HL-60 (cell line): ENCODE results near the gene LMF1.

Experiments used
- DNase-seq, 2 experiments: peaks; one replicate each; pipeline ENCODE4 v3.0.0-alpha.2; 2010 to 2020; ENCODE audit warnings: low read depth in 1 of 2, low spot score in 1 of 2
- H3K27ac ChIP-seq: fragments of 250-450 bp; sonication (Bioruptor Pico); replicated peaks from 2 replicates; pipeline ENCODE4 v1.5.1; 2020; ENCODE audit warnings: mild to moderate bottlenecking, moderate library complexity
- H3K27me3 ChIP-seq: fragments of 250-450 bp; sonication (Bioruptor Pico); 2 replicates; pipeline ENCODE4 v1.5.1; 2021; ENCODE audit warnings: mild to moderate bottlenecking, moderate library complexity; ENCODE audit not compliant: insufficient read depth, poor library complexity, severe bottlenecking
- H3K4me3 ChIP-seq: replicated peaks from 2 replicates; pipeline ENCODE4 v1.5.1; 2011; ENCODE audit warnings: mild to moderate bottlenecking, control low read depth, low read length; ENCODE audit not compliant: insufficient read depth
- CTCF ChIP-seq: IDR thresholded peaks from one replicate; pipeline ENCODE4 v1.5.1; 2011; ENCODE audit warnings: low read length, control low read depth, inconsistent platforms; ENCODE audit not compliant: insufficient read depth
- GABPA ChIP-seq: IDR thresholded peaks from 2 replicates; pipeline ENCODE4 v1.6.1; 2012; ENCODE audit warnings: low read depth
- POLR2AphosphoS5 ChIP-seq: IDR thresholded peaks from 2 replicates; pipeline ENCODE4 v1.6.1; 2012; ENCODE audit warnings: low read depth
- SPI1 ChIP-seq: IDR thresholded peaks from 2 replicates; pipeline ENCODE4 v1.6.1; 2012; ENCODE audit warnings: low read depth, mild to moderate bottlenecking, borderline replicate concordance
- TF ChIP-seq, protein P1 (sequence below): IDR thresholded peaks from 2 replicates; pipeline ENCODE4 v1.6.1; 2012; ENCODE audit warnings: low read depth; ENCODE audit not compliant: insufficient replicate concordance

LMF1 gene

GRCh38 chr16:803754-804080, 167.1 kb downstream of the LMF1 start:
- H3K27me3 ChIP-seq: peaks cover 31% of the 10 kb centered on the region
- TF ChIP-seq POLR2AphosphoS5 (no peak), GABPA (no peak), CTCF (no peak), SPI1 (no peak)
- TF ChIP-seq, protein P1, sequence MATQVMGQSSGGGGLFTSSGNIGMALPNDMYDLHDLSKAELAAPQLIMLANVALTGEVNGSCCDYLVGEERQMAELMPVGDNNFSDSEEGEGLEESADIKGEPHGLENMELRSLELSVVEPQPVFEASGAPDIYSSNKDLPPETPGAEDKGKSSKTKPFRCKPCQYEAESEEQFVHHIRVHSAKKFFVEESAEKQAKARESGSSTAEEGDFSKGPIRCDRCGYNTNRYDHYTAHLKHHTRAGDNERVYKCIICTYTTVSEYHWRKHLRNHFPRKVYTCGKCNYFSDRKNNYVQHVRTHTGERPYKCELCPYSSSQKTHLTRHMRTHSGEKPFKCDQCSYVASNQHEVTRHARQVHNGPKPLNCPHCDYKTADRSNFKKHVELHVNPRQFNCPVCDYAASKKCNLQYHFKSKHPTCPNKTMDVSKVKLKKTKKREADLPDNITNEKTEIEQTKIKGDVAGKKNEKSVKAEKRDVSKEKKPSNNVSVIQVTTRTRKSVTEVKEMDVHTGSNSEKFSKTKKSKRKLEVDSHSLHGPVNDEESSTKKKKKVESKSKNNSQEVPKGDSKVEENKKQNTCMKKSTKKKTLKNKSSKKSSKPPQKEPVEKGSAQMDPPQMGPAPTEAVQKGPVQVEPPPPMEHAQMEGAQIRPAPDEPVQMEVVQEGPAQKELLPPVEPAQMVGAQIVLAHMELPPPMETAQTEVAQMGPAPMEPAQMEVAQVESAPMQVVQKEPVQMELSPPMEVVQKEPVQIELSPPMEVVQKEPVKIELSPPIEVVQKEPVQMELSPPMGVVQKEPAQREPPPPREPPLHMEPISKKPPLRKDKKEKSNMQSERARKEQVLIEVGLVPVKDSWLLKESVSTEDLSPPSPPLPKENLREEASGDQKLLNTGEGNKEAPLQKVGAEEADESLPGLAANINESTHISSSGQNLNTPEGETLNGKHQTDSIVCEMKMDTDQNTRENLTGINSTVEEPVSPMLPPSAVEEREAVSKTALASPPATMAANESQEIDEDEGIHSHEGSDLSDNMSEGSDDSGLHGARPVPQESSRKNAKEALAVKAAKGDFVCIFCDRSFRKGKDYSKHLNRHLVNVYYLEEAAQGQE: no peak
- no peak overlapping the region for H3K27ac ChIP-seq
- H3K4me3 ChIP-seq: no peak overlapping the region
- no peak for DNase-seq
